A549 (cell line): ENCODE data around the gene TMEM253. TPM values are rescaled to one million over a fixed set of nuclear protein-coding genes. Genes with fewer than 3 reads are reported as not detected.

Experiments used
- ATAC-seq, 2 experiments: fragments of 200-7000 bp in 1 of 2; fragments of >200 bp in 1 of 2; cut with Nextera tagmentation in 1 of 2; cut with Tn5 transposase in 1 of 2; 3 replicates each; pipeline versions ENCODE4 v1.8.0 to v1.9.1; 2018 to 2020; ENCODE audit warnings: mild to moderate bottlenecking in 1 of 2, moderate library complexity in 1 of 2
- CTCF ChIA-PET: fragments of 300-600 bp; sonication (Branson Sonifier 250); formaldehyde crosslinking; extraction: SDS; loops from one replicate; lab custom pipeline; 2021; ENCODE audit warnings: antibody characterized with exemption, inconsistent platforms; lab: Yijun Ruan, JAX
- POLR2A ChIA-PET: fragments of 350-600 bp; formaldehyde crosslinking; extraction: SDS; loops from one replicate; lab custom pipeline; 2021; ENCODE audit warnings: antibody characterized with exemption, inconsistent platforms; lab: Yijun Ruan, JAX
- DNase-seq, 2 experiments: peaks; one replicate each; pipeline versions ENCODE4 v3.0.0 to v3.0.0-alpha.2; 2011 to 2016; ENCODE audit warnings: low read depth in 1 of 2, low spot score in 1 of 2
- FAIRE-seq: peaks from 2 replicates; lab custom pipeline; 2011; peaks lifted over from hg19 to GRCh38; lab: Jason Lieb, UNC
- H3K27ac ChIP-seq, 2 experiments: fragments of >200 bp; sonication (Bioruptor Twin); formaldehyde crosslinking; 3 replicates each; pipeline ENCODE4 v1.5.1; 2016 to 2017
- H3K4me1 ChIP-seq: fragments of >200 bp; sonication (Bioruptor Twin); formaldehyde crosslinking; 3 replicates; pipeline ENCODE4 v1.6.1; 2016
- H3K4me2 ChIP-seq: fragments of >200 bp; sonication (Bioruptor Twin); formaldehyde crosslinking; 3 replicates; pipeline ENCODE4 v1.6.1; 2016
- H3K4me3 ChIP-seq: fragments of >200 bp; sonication (Bioruptor Twin); formaldehyde crosslinking; 3 replicates; pipeline ENCODE4 v1.5.1; 2016
- H3K9me3 ChIP-seq: fragments of >200 bp; sonication (Bioruptor Twin); formaldehyde crosslinking; 3 replicates; pipeline ENCODE4 v1.6.1; 2016
- CBX2 ChIP-seq: fragments of 200-600 bp; sonication (generic); IDR thresholded peaks from 2 replicates; pipeline ENCODE4 v1.6.1; 2016; ENCODE audit warnings: low read depth, mild to moderate bottlenecking, borderline replicate concordance
- CBX8 ChIP-seq: fragments of 200-600 bp; sonication (generic); IDR thresholded peaks from 2 replicates; pipeline ENCODE4 v1.6.1; 2016
- FOSB ChIP-seq: fragments of 250-450 bp; sonication (Bioruptor Pico); IDR thresholded peaks from 2 replicates; pipeline ENCODE4 v1.5.0; 2020; ENCODE audit warnings: mild to moderate bottlenecking, moderate library complexity
- FOSL2 ChIP-seq, 2 experiments: fragments of 450-650 bp in 1 of 2; fragments of >200 bp in 1 of 2; sonication (Bioruptor Twin) in 1 of 2; formaldehyde crosslinking; IDR thresholded peaks; 2 replicates each; pipeline versions ENCODE4 v1.5.0 to v1.6.1; 2016 to 2020; ENCODE audit warnings: mild to moderate bottlenecking in 1 of 2, moderate library complexity in 1 of 2
- GATA3 ChIP-seq: IDR thresholded peaks from 2 replicates; pipeline ENCODE4 v1.6.1; 2012; ENCODE audit warnings: borderline replicate concordance
- HOXB13 ChIP-seq: fragments of 250-450 bp; sonication (Bioruptor Pico); IDR thresholded peaks from 2 replicates; pipeline ENCODE4 v1.5.0; 2020; ENCODE audit warnings: low read depth, mild to moderate bottlenecking, moderate library complexity
- JUN ChIP-seq, 2 experiments: fragments of >200 bp; sonication (Bioruptor Twin); formaldehyde crosslinking; IDR thresholded peaks; 2 replicates in 1 of 2; 3 replicates in 1 of 2; pipeline ENCODE4 v1.6.1; 2016 to 2017
- KDM5A ChIP-seq: fragments of 200-600 bp; sonication (generic); IDR thresholded peaks from 2 replicates; pipeline ENCODE4 v1.6.1; 2016; ENCODE audit warnings: antibody characterized with exemption, mild to moderate bottlenecking
- MAFK ChIP-seq: fragments of 450-650 bp; IDR thresholded peaks from 2 replicates; pipeline ENCODE4 v1.6.1; 2014; ENCODE audit not compliant: partially characterized antibody
- MAZ ChIP-seq: fragments of 150-350 bp; IDR thresholded peaks from 2 replicates; pipeline ENCODE4 v1.6.1; 2014; ENCODE audit warnings: antibody characterized with exemption, low read depth, low read length, borderline replicate concordance
- NFE2L2 ChIP-seq: fragments of 150-350 bp; conservative IDR thresholded peaks from 2 replicates; pipeline ENCODE4 v1.6.1; 2014; ENCODE audit warnings: low read length
- POLR2A ChIP-seq: IDR thresholded peaks from 2 replicates; pipeline ENCODE4 v1.6.1; 2012; ENCODE audit warnings: mild to moderate bottlenecking, low read length
- RARB ChIP-seq: fragments of 250-450 bp; sonication (Bioruptor Pico); IDR thresholded peaks from 2 replicates; pipeline ENCODE4 v1.8.0; 2021; ENCODE audit warnings: mild to moderate bottlenecking, moderate library complexity
- RCOR1 ChIP-seq: fragments of 150-350 bp; IDR thresholded peaks from 2 replicates; pipeline ENCODE4 v1.6.1; 2014; ENCODE audit warnings: antibody characterized with exemption, low read length, low read depth
- RNF2 ChIP-seq: fragments of 200-600 bp; sonication (generic); IDR thresholded peaks from 2 replicates; pipeline ENCODE4 v1.6.1; 2016; ENCODE audit warnings: low read depth, mild to moderate bottlenecking, antibody characterized with exemption, moderate library complexity, borderline replicate concordance
- ZFP36 ChIP-seq: fragments of 450-650 bp; IDR thresholded peaks from 2 replicates; pipeline ENCODE4 v1.6.1; 2014; ENCODE audit warnings: borderline replicate concordance; ENCODE audit not compliant: partially characterized antibody
- WGBS: methylation state at CpG from one replicate; pipeline ENCODE4 v1.1.6; 2017; ENCODE audit errors: missing lambda C conversion rate; 5-methylcytosine and 5-hydroxymethylcytosine counted together
- polyA plus RNA-seq, 4 experiments: library from polyadenylated mRNA; depleted of rRNA in 3 of 4; stranded (reverse); fragments of >200 nt; fragmentation: RNase III in 1 of 4; extraction: RNeasy Plus Mini Kit Qiagen cat#74134 plus additional on column Dnase treatment in 1 of 4; gene quantifications; 2 replicates in 3 of 4; 3 replicates in 1 of 4; pipeline ENCODE4 v1.2.3, GENCODE V29; 2011 to 2017
- TF ChIP-seq, protein P1 (sequence below): IDR thresholded peaks from 2 replicates; pipeline ENCODE4 v1.6.1; 2012
- TF ChIP-seq, protein P2 (sequence below): fragments of 150-350 bp; IDR thresholded peaks from 2 replicates; pipeline ENCODE4 v1.6.1; 2014; ENCODE audit warnings: low read depth, mild to moderate bottlenecking, low read length
- TF ChIP-seq, protein P3 (sequence below): IDR thresholded peaks from 2 replicates; pipeline ENCODE4 v1.6.1; 2012; ENCODE audit warnings: low read depth, borderline replicate concordance
- TF ChIP-seq, protein P4 (sequence below): fragments of 250-450 bp; sonication (Bioruptor Pico); IDR thresholded peaks from 2 replicates; pipeline ENCODE4 v1.5.0; 2020; ENCODE audit warnings: low read depth, mild to moderate bottlenecking, moderate library complexity
- TF ChIP-seq, protein P5 (sequence below): fragments of >200 bp; sonication (Bioruptor Twin); formaldehyde crosslinking; IDR thresholded peaks from 3 replicates; pipeline ENCODE4 v1.5.1; 2016

Gene TMEM253
- polyA plus RNA-seq, 2 of the 4 experiments (the other 2 are of a cell fraction), result 0.54 to 0.81 TPM

DNA sequence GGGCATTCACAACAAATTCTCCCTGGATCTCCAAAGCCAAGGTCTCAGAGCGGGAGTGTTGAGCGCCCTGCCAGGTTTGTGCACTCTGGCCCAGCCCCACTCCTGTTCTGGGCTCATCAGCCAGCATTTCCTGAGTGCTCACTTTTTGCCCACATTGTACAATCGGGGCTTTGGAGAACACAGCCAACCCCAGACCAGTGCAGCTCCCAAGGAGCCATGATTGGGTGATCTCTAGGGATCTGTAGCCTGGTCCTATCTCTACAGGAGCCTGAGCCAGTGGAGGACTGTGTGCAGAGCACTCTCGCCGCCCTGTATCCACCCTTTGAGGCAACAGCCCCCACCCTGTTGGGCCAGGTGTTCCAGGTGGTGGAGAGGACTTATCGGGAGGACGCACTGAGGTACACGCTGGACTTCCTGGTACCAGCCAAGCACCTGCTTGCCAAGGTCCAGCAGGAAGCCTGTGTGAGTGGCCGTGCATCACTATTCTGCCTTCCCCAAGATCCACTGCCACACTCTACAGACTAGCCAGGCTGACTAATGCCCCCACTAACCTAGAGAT is 28.0 kb upstream of the TMEM253 start:
- Histone ChIP-seq H3K4me3 (no peak overlapping the region), H3K9me3 (no peaks in the 10 kb centered on the region), H3K4me1 (peaks cover 23% of the 10 kb centered on the region), H3K27ac (no peak overlapping the region), H3K4me2 (no peak overlapping the region)
- ChIA-PET POLR2A (no interaction called here), CTCF (interaction anchor here (1.3 to 15.5 kb wide), 7 partner anchors 9 to 101 kb away, joined by 3 to 369 read pairs (median 25); partner anchors contain the start of genes TMEM253 and ZNF219)
- no peak for FAIRE-seq
- TF ChIP-seq CBX8 (no peak), FOSB (CRISPR knock-in tag) (no peak), RNF2 (no peak), RARB (CRISPR knock-in tag) (no peak), FOSL2 (IDR thresholded peaks at IDR 0.05) (no peak), FOSL2 (CRISPR knock-in tag; IDR thresholded peaks at IDR 0.05) (no peak), HOXB13 (CRISPR knock-in tag) (no peak), KDM5A (no peak), CBX2 (no peak), GATA3 (no peak), RCOR1 (no peak), ZFP36 (no peak), NFE2L2 (no peak), POLR2A (no peak), MAFK (no peak), JUN (IDR thresholded peaks at IDR 0.05) (no peak)
- TF ChIP-seq, protein P1, sequence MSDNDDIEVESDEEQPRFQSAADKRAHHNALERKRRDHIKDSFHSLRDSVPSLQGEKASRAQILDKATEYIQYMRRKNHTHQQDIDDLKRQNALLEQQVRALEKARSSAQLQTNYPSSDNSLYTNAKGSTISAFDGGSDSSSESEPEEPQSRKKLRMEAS, result no peak
- TF ChIP-seq, protein P2, sequence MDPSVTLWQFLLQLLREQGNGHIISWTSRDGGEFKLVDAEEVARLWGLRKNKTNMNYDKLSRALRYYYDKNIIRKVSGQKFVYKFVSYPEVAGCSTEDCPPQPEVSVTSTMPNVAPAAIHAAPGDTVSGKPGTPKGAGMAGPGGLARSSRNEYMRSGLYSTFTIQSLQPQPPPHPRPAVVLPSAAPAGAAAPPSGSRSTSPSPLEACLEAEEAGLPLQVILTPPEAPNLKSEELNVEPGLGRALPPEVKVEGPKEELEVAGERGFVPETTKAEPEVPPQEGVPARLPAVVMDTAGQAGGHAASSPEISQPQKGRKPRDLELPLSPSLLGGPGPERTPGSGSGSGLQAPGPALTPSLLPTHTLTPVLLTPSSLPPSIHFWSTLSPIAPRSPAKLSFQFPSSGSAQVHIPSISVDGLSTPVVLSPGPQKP, result no peak
- TF ChIP-seq, protein P3, sequence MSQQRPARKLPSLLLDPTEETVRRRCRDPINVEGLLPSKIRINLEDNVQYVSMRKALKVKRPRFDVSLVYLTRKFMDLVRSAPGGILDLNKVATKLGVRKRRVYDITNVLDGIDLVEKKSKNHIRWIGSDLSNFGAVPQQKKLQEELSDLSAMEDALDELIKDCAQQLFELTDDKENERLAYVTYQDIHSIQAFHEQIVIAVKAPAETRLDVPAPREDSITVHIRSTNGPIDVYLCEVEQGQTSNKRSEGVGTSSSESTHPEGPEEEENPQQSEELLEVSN, result no peak
- TF ChIP-seq, protein P4, sequence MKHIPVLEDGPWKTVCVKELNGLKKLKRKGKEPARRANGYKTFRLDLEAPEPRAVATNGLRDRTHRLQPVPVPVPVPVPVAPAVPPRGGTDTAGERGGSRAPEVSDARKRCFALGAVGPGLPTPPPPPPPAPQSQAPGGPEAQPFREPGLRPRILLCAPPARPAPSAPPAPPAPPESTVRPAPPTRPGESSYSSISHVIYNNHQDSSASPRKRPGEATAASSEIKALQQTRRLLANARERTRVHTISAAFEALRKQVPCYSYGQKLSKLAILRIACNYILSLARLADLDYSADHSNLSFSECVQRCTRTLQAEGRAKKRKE, result no peak
- TF ChIP-seq, protein P5, sequence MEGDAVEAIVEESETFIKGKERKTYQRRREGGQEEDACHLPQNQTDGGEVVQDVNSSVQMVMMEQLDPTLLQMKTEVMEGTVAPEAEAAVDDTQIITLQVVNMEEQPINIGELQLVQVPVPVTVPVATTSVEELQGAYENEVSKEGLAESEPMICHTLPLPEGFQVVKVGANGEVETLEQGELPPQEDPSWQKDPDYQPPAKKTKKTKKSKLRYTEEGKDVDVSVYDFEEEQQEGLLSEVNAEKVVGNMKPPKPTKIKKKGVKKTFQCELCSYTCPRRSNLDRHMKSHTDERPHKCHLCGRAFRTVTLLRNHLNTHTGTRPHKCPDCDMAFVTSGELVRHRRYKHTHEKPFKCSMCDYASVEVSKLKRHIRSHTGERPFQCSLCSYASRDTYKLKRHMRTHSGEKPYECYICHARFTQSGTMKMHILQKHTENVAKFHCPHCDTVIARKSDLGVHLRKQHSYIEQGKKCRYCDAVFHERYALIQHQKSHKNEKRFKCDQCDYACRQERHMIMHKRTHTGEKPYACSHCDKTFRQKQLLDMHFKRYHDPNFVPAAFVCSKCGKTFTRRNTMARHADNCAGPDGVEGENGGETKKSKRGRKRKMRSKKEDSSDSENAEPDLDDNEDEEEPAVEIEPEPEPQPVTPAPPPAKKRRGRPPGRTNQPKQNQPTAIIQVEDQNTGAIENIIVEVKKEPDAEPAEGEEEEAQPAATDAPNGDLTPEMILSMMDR, result no peak
- no peak for DNase-seq
- no peak for ATAC-seq
- WGBS, result 92% methylated on average over 9 of the region's 9 CpGs

DNA sequence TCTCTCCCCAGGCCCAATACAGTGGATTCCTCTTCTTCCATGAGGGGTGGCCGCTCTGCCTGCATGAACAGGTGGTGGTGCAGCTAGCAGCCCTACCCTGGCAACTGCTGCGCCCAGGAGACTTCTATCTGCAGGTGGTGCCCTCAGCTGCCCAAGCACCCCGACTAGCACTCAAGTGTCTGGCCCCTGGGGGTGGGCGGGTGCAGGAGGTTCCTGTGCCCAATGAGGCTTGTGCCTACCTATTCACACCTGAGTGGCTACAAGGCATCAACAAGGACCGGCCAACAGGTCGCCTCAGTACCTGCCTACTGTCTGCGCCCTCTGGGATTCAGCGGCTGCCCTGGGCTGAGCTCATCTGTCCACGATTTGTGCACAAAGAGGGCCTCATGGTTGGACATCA is 26.9 kb upstream of the TMEM253 start:
- ChIA-PET CTCF (interaction anchor here (1.3 to 15.5 kb wide), 3 partner anchors 18 to 77 kb away, joined by 4 to 369 read pairs (median 100); partner anchors contain the start of genes TMEM253 and ZNF219), POLR2A (no interaction called here)
- TF ChIP-seq MAZ, result no peak
- FAIRE-seq (no peak), ATAC-seq (no peak), DNase-seq (no peak)
- peaks cover 18% of the 10 kb centered on the region for H3K4me1 ChIP-seq
- WGBS, result 85% methylated on average over 5 of the region's 9 CpGs
- H3K4me2 ChIP-seq, result no peak overlapping the region
- H3K9me3 ChIP-seq, result no peaks in the 10 kb centered on the region
- no peak overlapping the region for H3K27ac ChIP-seq
- no peak overlapping the region for H3K4me3 ChIP-seq
